ENCODE data around the gene MARK4.

The MARK4 gene

GRCh38 chr19:45302416-45302815 lies 51.3 kb downstream of the MARK4 start:
- Histone ChIP-seq H3K4me3 (replicated peaks; ENCODE audit: insufficient read depth, low read length) (no peak overlapping the region), H3K27ac (replicated peaks) (no peak overlapping the region)
- TF ChIP-seq REST (IDR thresholded peaks at IDR 0.05; ENCODE audit: insufficient replicate concordance, low read depth) = no peak

GRCh38 chr19:45303269-45304060 lies 52.4 kb downstream of the MARK4 start:
- TF ChIP-seq POLR2AphosphoS5 (IDR thresholded peaks at IDR 0.05; ENCODE audit: low read depth) = no peak
- TF ChIP-seq CTCF (IDR thresholded peaks at IDR 0.05; ENCODE audit: insufficient read depth, low read length) = no peak
- TF ChIP-seq SPI1 (IDR thresholded peaks at IDR 0.05; ENCODE audit: borderline replicate concordance, low read depth) = no peak
- no peak for TF ChIP-seq REST (IDR thresholded peaks at IDR 0.05; ENCODE audit: insufficient replicate concordance, low read depth)
- TF ChIP-seq GABPA (IDR thresholded peaks at IDR 0.05; ENCODE audit: low read depth) = no peak
- H3K27me3 ChIP-seq (ENCODE audit: insufficient read depth, poor library complexity, severe bottlenecking) = no peaks in the 10 kb centered on the region
- no peak overlapping the region for H3K4me3 ChIP-seq (replicated peaks; ENCODE audit: insufficient read depth, low read length)
- no peak for DNase-seq (ENCODE audit: low read depth in 1 of 2, low spot score in 1 of 2)
- H3K27ac ChIP-seq (replicated peaks) = no peak overlapping the region

More at GRCh38 chr19:45302416-45302815, 51.3 kb downstream of the MARK4 start:
- no peaks in the 10 kb centered on the region for H3K27me3 ChIP-seq (ENCODE audit: insufficient read depth, poor library complexity, severe bottlenecking)
- no peak for DNase-seq (ENCODE audit: low read depth in 1 of 2, low spot score in 1 of 2)

GRCh38 chr19:45304141-45304926 lies 53.3 kb downstream of the MARK4 start:
- H3K27me3 ChIP-seq (ENCODE audit: insufficient read depth, poor library complexity, severe bottlenecking) = no peaks in the 10 kb centered on the region
- TF ChIP-seq GABPA (IDR thresholded peaks at IDR 0.05; ENCODE audit: low read depth) (no peak), REST (IDR thresholded peaks at IDR 0.05; ENCODE audit: insufficient replicate concordance, low read depth) (no peak), SPI1 (IDR thresholded peaks at IDR 0.05; ENCODE audit: borderline replicate concordance, low read depth) (no peak)
- no peak overlapping the region for H3K27ac ChIP-seq (replicated peaks)
- no peak for DNase-seq (ENCODE audit: low read depth in 1 of 2, low spot score in 1 of 2)
- no peak overlapping the region for H3K4me3 ChIP-seq (replicated peaks; ENCODE audit: insufficient read depth, low read length)

GRCh38 chr19:45305007-45305406 lies 53.9 kb downstream of the MARK4 start:
- TF ChIP-seq POLR2AphosphoS5 (IDR thresholded peaks at IDR 0.05; ENCODE audit: low read depth) = no peak
- no peak for TF ChIP-seq SPI1 (IDR thresholded peaks at IDR 0.05; ENCODE audit: borderline replicate concordance, low read depth)
- TF ChIP-seq GABPA (IDR thresholded peaks at IDR 0.05; ENCODE audit: low read depth) = no peak
- no peak for TF ChIP-seq CTCF (IDR thresholded peaks at IDR 0.05; ENCODE audit: insufficient read depth, low read length)
- TF ChIP-seq REST (IDR thresholded peaks at IDR 0.05; ENCODE audit: insufficient replicate concordance, low read depth) = no peak

More at GRCh38 chr19:45305007-45305406, 53.9 kb downstream of the MARK4 start:
- Histone ChIP-seq H3K4me3 (replicated peaks; ENCODE audit: insufficient read depth, low read length) (no peak overlapping the region), H3K27ac (replicated peaks) (no peak overlapping the region), H3K27me3 (ENCODE audit: insufficient read depth, poor library complexity, severe bottlenecking) (no peaks in the 10 kb centered on the region)
- DNase-seq (ENCODE audit: low read depth in 1 of 2, low spot score in 1 of 2) = no peak

Measured in HL-60 (cell line).